Thymus (tissue), 11 donors: Measurements from ENCODE around the gene MYL7. TPM values are rescaled to one million over a fixed set of nuclear protein-coding genes. Genes with fewer than 3 reads are reported as not detected.

Experiments
- DNase-seq, 9 donors: peaks; one replicate each; pipeline ENCODE4 v3.0.0-alpha.2; 2013; ENCODE audit warnings: low spot score in 9 of 9, low read depth in 6 of 9, missing footprints in 1 of 9
- H3K27ac ChIP-seq, 2 donors: one replicate each; pipeline ENCODE4 v1.5.1; 2013; ENCODE audit warnings: control low read depth in 1 of 2, low read depth in 1 of 2, low read length in 1 of 2, mild to moderate bottlenecking in 1 of 2, moderate library complexity in 1 of 2
- H3K27me3 ChIP-seq, 2 donors: one replicate each; pipeline ENCODE4 v1.5.1; 2013; ENCODE audit warnings: low read length in 1 of 2; ENCODE audit not compliant: control insufficient read depth in 2 of 2, insufficient read depth in 1 of 2
- H3K36me3 ChIP-seq, 2 donors: one replicate each; pipeline ENCODE4 v1.5.1; 2013; ENCODE audit warnings: low read length in 1 of 2, mild to moderate bottlenecking in 1 of 2, moderate library complexity in 1 of 2; ENCODE audit not compliant: control insufficient read depth in 2 of 2, insufficient read depth in 2 of 2
- H3K4me1 ChIP-seq, 2 donors: one replicate each; pipeline ENCODE4 v1.5.1; 2013; ENCODE audit warnings: low read length in 2 of 2; ENCODE audit not compliant: control insufficient read depth in 2 of 2, insufficient read depth in 2 of 2
- H3K4me3 ChIP-seq, 2 donors: one replicate each; pipeline ENCODE4 v1.5.1; 2013; ENCODE audit warnings: low read length in 2 of 2, control low read depth in 1 of 2, mild to moderate bottlenecking in 1 of 2
- H3K9me3 ChIP-seq, 2 donors: one replicate each; pipeline ENCODE4 v1.5.1; 2013; ENCODE audit warnings: low read length in 1 of 2, mild to moderate bottlenecking in 1 of 2; ENCODE audit not compliant: control insufficient read depth in 2 of 2, insufficient read depth in 1 of 2
- WGBS: extraction: QIAGEN DNeasy Blood & Tissue Kit; methylation state at CpG from one replicate; pipeline ENCODE4 v1.1.7; 2013; 5-methylcytosine and 5-hydroxymethylcytosine counted together
- polyA plus RNA-seq: library from polyadenylated mRNA; stranded (reverse); fragments of 200-250 nt; gene quantifications from one replicate; pipeline ENCODE4 v1.2.3, GENCODE V29; 2013
- total RNA-seq: library from RNA; stranded (reverse); fragments of 120-200 nt; gene quantifications from one replicate; pipeline ENCODE4 v1.2.4, GENCODE V29; 2013
- donor health status: healthy.

MYL7 gene
- total and polyA plus RNA-seq, 2 donors = 0.57 to 0.73 TPM

GRCh38 chr7:44147026-44147991, 6.2 kb upstream of the MYL7 start:
- H3K36me3 ChIP-seq = no peaks in the 10 kb centered on the region
- H3K9me3 ChIP-seq = peaks cover 3 to 10% of the 10 kb centered on the region in 2 donors
- no peak for DNase-seq
- H3K4me3 ChIP-seq = no peak overlapping the region
- H3K27ac ChIP-seq = no peak overlapping the region
- peaks cover 16 to 57% of the 10 kb centered on the region in 2 donors for H3K27me3 ChIP-seq
- peaks cover 14 to 37% of the 10 kb centered on the region in 2 donors for H3K4me1 ChIP-seq
- WGBS = 84% methylated on average over 33 of the region's 33 CpGs

- H3K27ac ChIP-seq = no peak overlapping the region
- H3K9me3 ChIP-seq = peaks cover 3 to 10% of the 10 kb centered on the region in 2 donors
- peak overlapping the region in 1 of 2 donors; percentile 46 for H3K4me3 ChIP-seq
- H3K27me3 ChIP-seq = peaks cover 16 to 57% of the 10 kb centered on the region in 2 donors
- WGBS = 23% methylated on average over 65 of the region's 65 CpGs
- H3K36me3 ChIP-seq = no peaks in the 10 kb centered on the region
- peak in 4 of 9 donors; percentile 42 to 64 (median 58) for DNase-seq
- H3K4me1 ChIP-seq = peaks cover 14 to 31% of the 10 kb centered on the region in 2 donors
Observed at GRCh38 chr7:44145969-44146911, 5.1 kb upstream of the MYL7 start.

DNA sequence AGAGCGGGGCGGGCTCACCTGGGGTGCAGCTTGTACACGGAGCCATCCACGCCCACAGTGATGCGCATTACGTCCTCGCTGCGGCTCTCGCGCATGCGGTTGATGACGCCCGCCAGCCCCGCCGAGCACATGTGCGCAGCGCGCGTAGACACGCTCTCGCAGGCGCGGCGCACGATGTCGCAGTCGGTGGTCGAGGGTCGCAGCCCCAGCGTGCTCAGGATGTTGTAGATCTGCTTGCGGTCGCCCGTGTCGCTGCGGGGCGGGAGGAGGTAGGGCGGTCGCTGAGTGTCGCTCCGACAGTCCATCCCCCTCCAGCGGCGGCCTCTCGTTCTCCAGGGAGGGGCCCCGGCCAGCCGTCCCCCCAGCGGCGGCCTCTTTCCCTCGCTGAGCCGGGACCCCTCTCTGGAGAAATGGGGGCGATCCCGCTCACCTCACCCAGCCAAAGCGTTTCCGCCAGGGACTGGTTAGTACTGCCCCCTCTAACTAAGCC, 4.4 kb upstream of the MYL7 start:
- no peaks in the 10 kb centered on the region for H3K36me3 ChIP-seq
- 16% methylated on average over 53 of the region's 53 CpGs for WGBS
- peak in 3 of 9 donors; percentile 35 to 50 (median 48) for DNase-seq

DNA sequence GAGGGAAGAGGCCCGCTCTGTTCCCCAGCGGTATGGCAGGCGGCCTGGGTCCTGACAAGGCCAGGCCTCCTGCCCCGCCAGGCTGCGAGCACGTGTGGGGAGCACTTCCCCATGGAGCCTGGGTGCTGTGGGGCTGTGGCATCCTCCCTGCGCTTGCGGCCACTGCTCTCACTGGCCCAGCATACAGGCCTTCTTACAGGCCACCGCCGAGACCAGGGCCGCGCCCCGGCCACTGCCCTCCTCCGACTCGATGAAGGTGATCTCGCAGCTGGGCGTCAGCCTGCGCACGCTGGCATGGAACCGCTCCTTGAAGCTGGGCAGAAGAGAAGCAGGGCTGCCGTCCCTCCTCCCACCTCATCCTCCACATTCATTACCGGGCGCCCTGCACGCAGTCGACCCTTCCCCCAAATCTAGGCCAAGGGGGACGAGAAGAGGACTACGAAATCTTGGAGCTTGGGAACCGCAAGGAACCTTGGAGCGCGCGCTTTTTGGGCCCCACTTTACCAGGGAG, 3.9 kb upstream of the MYL7 start:
- WGBS = 66% methylated on average over 31 of the region's 31 CpGs
- Histone ChIP-seq H3K27ac (no peak overlapping the region), H3K27me3 (peaks cover 16 to 57% of the 10 kb centered on the region in 2 donors), H3K36me3 (no peaks in the 10 kb centered on the region), H3K9me3 (peaks cover 3 to 10% of the 10 kb centered on the region in 2 donors), H3K4me3 (no peak overlapping the region), H3K4me1 (peaks cover 5 to 19% of the 10 kb centered on the region in 2 donors)
- no peak for DNase-seq

More for the DNA sequence above, 4.4 kb upstream of the MYL7 start:
- Histone ChIP-seq H3K9me3 (peaks cover 3 to 10% of the 10 kb centered on the region in 2 donors), H3K4me3 (peak overlapping the region in 1 of 2 donors; percentile 46), H3K27ac (no peak overlapping the region), H3K27me3 (peaks cover 16 to 57% of the 10 kb centered on the region in 2 donors), H3K4me1 (peaks cover 8 to 24% of the 10 kb centered on the region in 2 donors)

- WGBS = 93% methylated on average over 6 of the region's 6 CpGs
- no peaks in the 10 kb centered on the region for H3K36me3 ChIP-seq
- peaks cover 16 to 57% of the 10 kb centered on the region in 2 donors for H3K27me3 ChIP-seq
- DNase-seq = no peak
- H3K4me1 ChIP-seq = peaks cover 5 to 15% of the 10 kb centered on the region in 2 donors
- no peak overlapping the region for H3K27ac ChIP-seq
- H3K4me3 ChIP-seq = no peak overlapping the region
- peaks cover 3 to 10% of the 10 kb centered on the region in 2 donors for H3K9me3 ChIP-seq
Observed at GRCh38 chr7:44144426-44144967, 3.4 kb upstream of the MYL7 start.

DNA sequence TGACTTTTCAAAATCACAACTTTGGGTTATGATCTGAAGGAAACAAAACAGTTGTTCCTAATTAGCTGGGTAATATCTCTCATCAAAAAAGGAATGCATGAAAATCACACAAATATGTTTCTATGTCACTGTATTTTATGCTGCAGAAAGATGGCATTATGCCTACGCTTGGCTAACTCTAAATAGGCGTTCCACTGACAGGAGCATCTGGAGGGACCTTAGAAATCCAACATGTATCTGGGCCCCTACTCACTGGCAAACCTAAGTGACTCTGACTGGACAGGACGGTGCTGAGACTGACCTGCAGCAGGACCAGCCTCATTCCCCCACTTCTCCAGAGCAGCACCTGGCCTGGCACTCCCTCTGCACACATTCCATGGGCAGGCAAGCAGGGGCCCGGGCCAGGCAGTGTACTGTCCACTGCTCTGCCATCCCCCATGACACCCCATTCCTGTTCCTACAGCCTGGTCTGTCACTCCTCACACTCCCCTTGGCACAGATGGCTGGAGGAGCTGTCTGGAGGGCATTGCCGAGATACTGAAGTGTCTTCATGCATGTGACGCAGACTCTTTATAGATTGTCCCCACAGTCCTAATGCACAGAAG, 2.6 kb upstream of the MYL7 start:
- Histone ChIP-seq H3K27me3 (peaks cover 16 to 51% of the 10 kb centered on the region in 2 donors), H3K36me3 (no peaks in the 10 kb centered on the region), H3K27ac (no peak overlapping the region), H3K4me3 (no peak overlapping the region), H3K9me3 (peaks cover 3 to 10% of the 10 kb centered on the region in 2 donors), H3K4me1 (peaks cover 5 to 15% of the 10 kb centered on the region in 2 donors)
- WGBS = 89% methylated on average over 6 of the region's 6 CpGs
- DNase-seq = no peak

- no peaks in the 10 kb centered on the region for H3K36me3 ChIP-seq
- peaks cover 5 to 22% of the 10 kb centered on the region in 2 donors for H3K4me1 ChIP-seq
- DNase-seq = no peak
- H3K4me3 ChIP-seq = no peak overlapping the region
- WGBS = 100% methylated on average over 4 of the region's 4 CpGs
- no peak overlapping the region for H3K27ac ChIP-seq
- peaks cover 16 to 37% of the 10 kb centered on the region in 2 donors for H3K27me3 ChIP-seq
- H3K9me3 ChIP-seq = peaks cover 3 to 10% of the 10 kb centered on the region in 2 donors
Observed at GRCh38 chr7:44142028-44142427, 896 bp upstream of the MYL7 start.

GRCh38 chr7:44140341-44140740, 791 bp downstream of the MYL7 start:
- peaks cover under 1 to 1% of the 10 kb centered on the region in 2 donors for H3K9me3 ChIP-seq
- H3K36me3 ChIP-seq = no peaks in the 10 kb centered on the region
- peaks cover 0 to 9% of the 10 kb centered on the region in 2 donors for H3K4me1 ChIP-seq
- 95% methylated on average over 10 of the region's 10 CpGs for WGBS
- no peak overlapping the region for H3K27ac ChIP-seq
- no peak overlapping the region for H3K4me3 ChIP-seq
- peaks cover 7 to 20% of the 10 kb centered on the region in 2 donors for H3K27me3 ChIP-seq
- DNase-seq = no peak
